ENCODE measurements around the gene BMP6. TPM values are rescaled to one million over a fixed set of nuclear protein-coding genes. Genes with fewer than 3 reads are reported as not detected.

The BMP6 gene
- polyA plus RNA-seq, 1 donor (not counting 4 experiments of a cell fraction or from before 2014, with no cell fraction given), result 0.05 TPM

DNA sequence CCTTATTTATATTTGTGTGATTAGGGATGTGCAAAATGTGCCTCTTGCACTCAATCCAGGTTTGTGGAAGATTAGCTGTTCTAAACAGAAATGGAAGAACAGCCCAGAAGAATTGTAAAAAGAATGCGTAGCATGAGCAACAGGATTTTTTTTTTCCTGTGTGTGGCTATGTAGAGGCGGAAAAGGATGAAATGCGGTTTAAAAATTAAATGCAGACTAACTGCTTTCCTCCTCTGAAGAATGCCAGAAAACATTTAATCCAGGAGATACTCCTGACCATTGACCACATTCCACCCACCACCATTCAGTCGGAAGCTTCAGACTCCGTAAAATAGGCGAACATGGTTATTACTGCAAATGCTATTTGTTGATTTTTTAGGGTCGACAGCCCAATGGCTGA lies 83.4 kb downstream of the BMP6 start:
- Histone ChIP-seq H4K20me1 (ENCODE audit: control insufficient read depth, extremely low read depth, insufficient read depth, low read length) (no peaks in the 10 kb centered on the region), H2AFZ (ENCODE audit: control insufficient read depth, low read length) (no peak overlapping the region), H3K4me1 (ENCODE audit: control insufficient read depth, extremely low read depth, insufficient read depth, low read length) (no peaks in the 10 kb centered on the region), H3K4me2 (ENCODE audit: control insufficient read depth, extremely low read depth, insufficient read depth, low read depth, low read length) (no peak overlapping the region), H3K9me3 (ENCODE audit: control insufficient read depth, low read depth, low read length) (no peaks in the 10 kb centered on the region), H3K27ac (ENCODE audit: control insufficient read depth, insufficient read depth, low read length) (no peak overlapping the region), H3K9ac (ENCODE audit: control insufficient read depth, extremely low read depth, insufficient read depth, low read length) (no peak overlapping the region), H3K36me3 (ENCODE audit: control insufficient read depth in 2 of 2, extremely low read depth in 1 of 2, insufficient read depth in 2 of 2, low read length in 2 of 2) (no peaks in the 10 kb centered on the region), H3K4me3 (ENCODE audit: control insufficient read depth in 2 of 3, extremely low read depth in 1 of 3, insufficient read depth in 2 of 3, low read depth in 1 of 3, low read length in 3 of 3) (no peak overlapping the region), H3K9me1 (ENCODE audit: control insufficient read depth, extremely low read depth, insufficient read depth, low read length) (no peaks in the 10 kb centered on the region), H3K79me2 (ENCODE audit: control insufficient read depth, insufficient read depth, low read length) (no peaks in the 10 kb centered on the region), H3K27me3 (ENCODE audit: control insufficient read depth, extremely low read depth, insufficient read depth, low read length) (peaks cover 8% of the 10 kb centered on the region)
- DNase-seq (ENCODE audit: low read depth, low spot score) (no peak), FAIRE-seq (no peak)
- TF ChIP-seq, protein P1, sequence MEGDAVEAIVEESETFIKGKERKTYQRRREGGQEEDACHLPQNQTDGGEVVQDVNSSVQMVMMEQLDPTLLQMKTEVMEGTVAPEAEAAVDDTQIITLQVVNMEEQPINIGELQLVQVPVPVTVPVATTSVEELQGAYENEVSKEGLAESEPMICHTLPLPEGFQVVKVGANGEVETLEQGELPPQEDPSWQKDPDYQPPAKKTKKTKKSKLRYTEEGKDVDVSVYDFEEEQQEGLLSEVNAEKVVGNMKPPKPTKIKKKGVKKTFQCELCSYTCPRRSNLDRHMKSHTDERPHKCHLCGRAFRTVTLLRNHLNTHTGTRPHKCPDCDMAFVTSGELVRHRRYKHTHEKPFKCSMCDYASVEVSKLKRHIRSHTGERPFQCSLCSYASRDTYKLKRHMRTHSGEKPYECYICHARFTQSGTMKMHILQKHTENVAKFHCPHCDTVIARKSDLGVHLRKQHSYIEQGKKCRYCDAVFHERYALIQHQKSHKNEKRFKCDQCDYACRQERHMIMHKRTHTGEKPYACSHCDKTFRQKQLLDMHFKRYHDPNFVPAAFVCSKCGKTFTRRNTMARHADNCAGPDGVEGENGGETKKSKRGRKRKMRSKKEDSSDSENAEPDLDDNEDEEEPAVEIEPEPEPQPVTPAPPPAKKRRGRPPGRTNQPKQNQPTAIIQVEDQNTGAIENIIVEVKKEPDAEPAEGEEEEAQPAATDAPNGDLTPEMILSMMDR (optimal IDR thresholded peaks at IDR 0.05 in 1 of 3, IDR thresholded peaks at IDR 0.05 in 1 of 3, conservative IDR thresholded peaks at IDR 0.05 in 1 of 3; ENCODE audit: extremely low read depth in 1 of 3, insufficient read depth in 2 of 3, low read length in 3 of 3), result no peak
- no peak for TF ChIP-seq EZH2 (IDR thresholded peaks at IDR 0.05; ENCODE audit: low read length)
- dilution Hi-C loops (cut with MboI; ENCODE audit: extremely low pct_ligation_motif_present, low sequenced_read_pairs), result no loop called here

DNA sequence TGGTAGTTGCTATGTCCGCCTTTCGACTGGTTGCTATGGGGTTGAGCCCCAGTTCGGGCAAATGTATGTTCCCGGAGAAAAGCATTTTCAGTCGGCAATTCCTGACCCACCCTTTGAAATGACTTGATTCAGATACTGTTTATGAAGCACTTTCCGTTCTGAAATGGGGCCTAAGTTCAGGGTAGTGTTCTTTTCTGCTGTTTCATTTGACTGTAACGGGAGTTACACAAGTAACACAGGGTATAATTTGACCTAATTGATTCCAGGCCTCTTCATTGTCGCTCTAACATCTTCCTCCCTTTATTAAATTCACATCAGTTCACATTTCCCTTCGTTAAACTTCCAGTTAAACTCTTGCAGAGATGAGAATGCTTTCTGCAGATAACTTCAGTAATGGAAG lies 85.5 kb downstream of the BMP6 start:
- no peaks in the 10 kb centered on the region for H3K4me1 ChIP-seq (ENCODE audit: control insufficient read depth, extremely low read depth, insufficient read depth, low read length)
- no peak overlapping the region for H3K27ac ChIP-seq (ENCODE audit: control insufficient read depth, insufficient read depth, low read length)
- no peak overlapping the region for H3K4me3 ChIP-seq (ENCODE audit: control insufficient read depth in 2 of 3, extremely low read depth in 1 of 3, insufficient read depth in 2 of 3, low read depth in 1 of 3, low read length in 3 of 3)
- FAIRE-seq (no peak), DNase-seq (ENCODE audit: low read depth, low spot score) (no peak)
- no peaks in the 10 kb centered on the region for H4K20me1 ChIP-seq (ENCODE audit: control insufficient read depth, extremely low read depth, insufficient read depth, low read length)
- no peak overlapping the region for H3K4me2 ChIP-seq (ENCODE audit: control insufficient read depth, extremely low read depth, insufficient read depth, low read depth, low read length)
- H3K9me1 ChIP-seq (ENCODE audit: control insufficient read depth, extremely low read depth, insufficient read depth, low read length), result no peaks in the 10 kb centered on the region
- dilution Hi-C loops (cut with MboI; ENCODE audit: extremely low pct_ligation_motif_present, low sequenced_read_pairs), result no loop called here
- no peaks in the 10 kb centered on the region for H3K27me3 ChIP-seq (ENCODE audit: control insufficient read depth, extremely low read depth, insufficient read depth, low read length)
- H3K79me2 ChIP-seq (ENCODE audit: control insufficient read depth, insufficient read depth, low read length), result no peaks in the 10 kb centered on the region
- TF ChIP-seq, protein P1 (optimal IDR thresholded peaks at IDR 0.05 in 1 of 3, IDR thresholded peaks at IDR 0.05 in 1 of 3, conservative IDR thresholded peaks at IDR 0.05 in 1 of 3; ENCODE audit: extremely low read depth in 1 of 3, insufficient read depth in 2 of 3, low read length in 3 of 3), result no peak
- no peak for TF ChIP-seq EZH2 (IDR thresholded peaks at IDR 0.05; ENCODE audit: low read length)
- no peaks in the 10 kb centered on the region for H3K36me3 ChIP-seq (ENCODE audit: control insufficient read depth in 2 of 2, extremely low read depth in 1 of 2, insufficient read depth in 2 of 2, low read length in 2 of 2)
- no peaks in the 10 kb centered on the region for H3K9me3 ChIP-seq (ENCODE audit: control insufficient read depth, low read depth, low read length)
- no peak overlapping the region for H2AFZ ChIP-seq (ENCODE audit: control insufficient read depth, low read length)
- no peak overlapping the region for H3K9ac ChIP-seq (ENCODE audit: control insufficient read depth, extremely low read depth, insufficient read depth, low read length)

Measured in keratinocyte (primary cell).